ENCODE measurements around the gene SMARCA5. TPM values are rescaled to one million over a fixed set of nuclear protein-coding genes. Genes with fewer than 3 reads are reported as not detected.

Gene SMARCA5
- total and polyA plus RNA-seq, 4 donors, result 6.8 to 34.7 (median 12.6) TPM

DNA sequence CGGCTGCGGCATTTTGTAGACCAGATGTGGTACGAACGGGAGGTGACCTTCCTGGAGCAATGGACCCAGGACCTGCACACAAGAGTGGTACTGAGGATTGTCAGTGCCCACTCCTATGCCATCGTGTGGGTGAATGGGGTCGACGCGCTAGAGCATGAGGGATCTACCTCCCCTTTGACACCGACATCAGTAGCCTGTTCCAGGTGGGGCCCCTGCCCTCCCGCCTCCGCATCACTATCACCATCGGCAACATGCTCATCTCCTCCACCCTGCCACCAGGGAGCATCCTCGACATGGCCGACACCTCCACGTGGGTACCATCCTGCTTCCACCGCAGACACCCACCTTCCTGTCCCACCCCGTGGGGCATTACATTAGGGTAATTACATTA is 46.2 kb downstream of the SMARCA5 start:
- peaks cover 0 to 10% (median 3%) of the 10 kb centered on the region in 4 donors for H3K4me1 ChIP-seq (ENCODE audit: control insufficient read depth in 4 of 4, insufficient read depth in 4 of 4, low read length in 3 of 4)
- WGBS, result 57% methylated on average over 17 of the region's 17 CpGs

DNA sequence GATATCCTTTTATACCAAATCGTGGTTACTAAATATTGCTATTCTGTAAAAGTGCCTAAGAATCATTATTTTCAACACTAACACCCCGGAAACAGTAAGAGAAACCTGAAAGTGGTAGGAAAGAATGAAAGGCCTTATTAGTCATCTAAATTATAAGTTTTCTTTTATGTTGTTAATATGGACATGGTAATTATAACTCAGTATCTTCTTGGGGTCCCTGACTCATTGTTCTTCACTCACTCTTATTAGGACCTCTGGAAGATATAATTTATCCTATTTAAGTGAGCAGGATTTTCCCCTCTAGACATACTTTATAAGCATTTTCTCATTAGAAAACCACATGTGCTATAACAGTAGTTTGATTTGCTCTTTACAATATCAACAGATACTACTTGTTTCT is 51.0 kb downstream of the SMARCA5 start:
- Histone ChIP-seq H3K27ac (ENCODE audit: low read depth in 1 of 2, low read length in 2 of 2) (no peak overlapping the region), H3K36me3 (ENCODE audit: control insufficient read depth in 4 of 4, insufficient read depth in 3 of 4, low read depth in 1 of 4, low read length in 3 of 4) (no peaks in the 10 kb centered on the region), H3K27me3 (ENCODE audit: control insufficient read depth in 4 of 4, insufficient read depth in 4 of 4, low read length in 3 of 4) (no peaks in the 10 kb centered on the region), H3K4me3 (ENCODE audit: low read depth in 1 of 3, low read length in 3 of 3) (no peak overlapping the region), H3K9me3 (ENCODE audit: control insufficient read depth in 4 of 4, low read length in 3 of 4) (no peaks in the 10 kb centered on the region), H3K4me1 (ENCODE audit: control insufficient read depth in 4 of 4, insufficient read depth in 4 of 4, low read length in 3 of 4) (peaks cover 0 to 4% (median under 1%) of the 10 kb centered on the region in 4 donors), H3K9ac (ENCODE audit: low read depth in 1 of 2, low read length in 2 of 2) (no peak overlapping the region)
- TF ChIP-seq, protein P1, sequence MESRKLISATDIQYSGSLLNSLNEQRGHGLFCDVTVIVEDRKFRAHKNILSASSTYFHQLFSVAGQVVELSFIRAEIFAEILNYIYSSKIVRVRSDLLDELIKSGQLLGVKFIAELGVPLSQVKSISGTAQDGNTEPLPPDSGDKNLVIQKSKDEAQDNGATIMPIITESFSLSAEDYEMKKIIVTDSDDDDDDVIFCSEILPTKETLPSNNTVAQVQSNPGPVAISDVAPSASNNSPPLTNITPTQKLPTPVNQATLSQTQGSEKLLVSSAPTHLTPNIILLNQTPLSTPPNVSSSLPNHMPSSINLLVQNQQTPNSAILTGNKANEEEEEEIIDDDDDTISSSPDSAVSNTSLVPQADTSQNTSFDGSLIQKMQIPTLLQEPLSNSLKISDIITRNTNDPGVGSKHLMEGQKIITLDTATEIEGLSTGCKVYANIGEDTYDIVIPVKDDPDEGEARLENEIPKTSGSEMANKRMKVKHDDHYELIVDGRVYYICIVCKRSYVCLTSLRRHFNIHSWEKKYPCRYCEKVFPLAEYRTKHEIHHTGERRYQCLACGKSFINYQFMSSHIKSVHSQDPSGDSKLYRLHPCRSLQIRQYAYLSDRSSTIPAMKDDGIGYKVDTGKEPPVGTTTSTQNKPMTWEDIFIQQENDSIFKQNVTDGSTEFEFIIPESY (IDR thresholded peaks at IDR 0.05), result no peak
- TF ChIP-seq FOXA1 (IDR thresholded peaks at IDR 0.05), result no peak
- TF ChIP-seq, protein P2, sequence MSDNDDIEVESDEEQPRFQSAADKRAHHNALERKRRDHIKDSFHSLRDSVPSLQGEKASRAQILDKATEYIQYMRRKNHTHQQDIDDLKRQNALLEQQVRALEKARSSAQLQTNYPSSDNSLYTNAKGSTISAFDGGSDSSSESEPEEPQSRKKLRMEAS (IDR thresholded peaks at IDR 0.05), result no peak
- no peak for TF ChIP-seq NR2F2 (IDR thresholded peaks at IDR 0.05)
- TF ChIP-seq JUND (IDR thresholded peaks at IDR 0.05), result no peak
- DNase-seq (ENCODE audit: low spot score), result no peak
- 87% methylated on average over 2 of the region's 2 CpGs for WGBS

More for the DNA sequence above, 46.2 kb downstream of the SMARCA5 start:
- DNase-seq (ENCODE audit: low spot score), result no peak
- peak overlapping the region in 1 of 2 donors; percentile 55 for H3K27ac ChIP-seq (ENCODE audit: low read depth in 1 of 2, low read length in 2 of 2)
- no peaks in the 10 kb centered on the region for H3K9me3 ChIP-seq (ENCODE audit: control insufficient read depth in 4 of 4, low read length in 3 of 4)
- peak overlapping the region; percentile 61 to 74 (median 68) for H3K4me3 ChIP-seq (ENCODE audit: low read depth in 1 of 3, low read length in 3 of 3)
- H3K36me3 ChIP-seq (ENCODE audit: control insufficient read depth in 4 of 4, insufficient read depth in 3 of 4, low read depth in 1 of 4, low read length in 3 of 4), result peaks cover 0 to 3% (median 2%) of the 10 kb centered on the region in 4 donors
- H3K27me3 ChIP-seq (ENCODE audit: control insufficient read depth in 4 of 4, insufficient read depth in 4 of 4, low read length in 3 of 4), result no peaks in the 10 kb centered on the region
- peak overlapping the region in 1 of 2 donors; percentile 42 for H3K9ac ChIP-seq (ENCODE audit: low read depth in 1 of 2, low read length in 2 of 2)
- TF ChIP-seq HNF4A (conservative IDR thresholded peaks at IDR 0.05), result no peak
- TF ChIP-seq SP1 (IDR thresholded peaks at IDR 0.05), result no peak
- TF ChIP-seq EGR1 (IDR thresholded peaks at IDR 0.05; ENCODE audit: low read depth in 2 of 2), result no peak
- TF ChIP-seq NR2F2 (IDR thresholded peaks at IDR 0.05), result no peak
- no peak for TF ChIP-seq HNF4G (IDR thresholded peaks at IDR 0.05)
- no peak for TF ChIP-seq FOXA2 (IDR thresholded peaks at IDR 0.05)
- no peak for TF ChIP-seq TAF1 (conservative IDR thresholded peaks at IDR 0.05)
- TF ChIP-seq RAD21 (IDR thresholded peaks at IDR 0.05), result no peak
- TF ChIP-seq, protein P2 (IDR thresholded peaks at IDR 0.05), result no peak
- TF ChIP-seq RXRA (IDR thresholded peaks at IDR 0.05), result no peak
- TF ChIP-seq GABPA (IDR thresholded peaks at IDR 0.05 in 1 of 2, conservative IDR thresholded peaks at IDR 0.05 in 1 of 2), result no peak

DNA sequence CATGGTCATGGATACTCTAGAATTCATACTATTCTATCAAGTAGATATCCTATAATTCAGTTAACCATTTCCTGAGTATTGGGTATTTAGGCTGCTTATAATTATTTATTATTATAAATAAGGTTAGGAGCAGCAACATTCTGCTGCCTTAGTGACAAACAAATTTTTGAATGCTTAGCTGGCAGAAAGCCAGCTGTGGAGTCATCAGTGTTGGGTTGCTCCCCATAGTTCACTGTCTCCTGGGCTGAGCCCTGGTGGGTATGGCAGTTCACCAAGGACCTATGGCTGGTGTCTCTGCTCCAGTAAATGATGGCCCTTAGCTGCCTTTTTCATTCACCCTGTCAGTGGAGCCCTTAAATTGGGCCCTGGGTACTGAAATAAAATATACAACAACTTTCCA is 61.8 kb downstream of the SMARCA5 start:
- Histone ChIP-seq H3K27me3 (ENCODE audit: control insufficient read depth in 4 of 4, insufficient read depth in 4 of 4, low read length in 3 of 4) (no peaks in the 10 kb centered on the region), H3K27ac (ENCODE audit: low read depth in 1 of 2, low read length in 2 of 2) (no peak overlapping the region), H3K36me3 (ENCODE audit: control insufficient read depth in 4 of 4, insufficient read depth in 3 of 4, low read depth in 1 of 4, low read length in 3 of 4) (no peaks in the 10 kb centered on the region), H3K4me1 (ENCODE audit: control insufficient read depth in 4 of 4, insufficient read depth in 4 of 4, low read length in 3 of 4) (no peaks in the 10 kb centered on the region), H3K9me3 (ENCODE audit: control insufficient read depth in 4 of 4, low read length in 3 of 4) (no peaks in the 10 kb centered on the region), H3K4me3 (ENCODE audit: low read depth in 1 of 3, low read length in 3 of 3) (no peak overlapping the region), H3K9ac (ENCODE audit: low read depth in 1 of 2, low read length in 2 of 2) (no peak overlapping the region)
- TF ChIP-seq GABPA (IDR thresholded peaks at IDR 0.05 in 1 of 2, conservative IDR thresholded peaks at IDR 0.05 in 1 of 2), result no peak
- TF ChIP-seq, protein P3, sequence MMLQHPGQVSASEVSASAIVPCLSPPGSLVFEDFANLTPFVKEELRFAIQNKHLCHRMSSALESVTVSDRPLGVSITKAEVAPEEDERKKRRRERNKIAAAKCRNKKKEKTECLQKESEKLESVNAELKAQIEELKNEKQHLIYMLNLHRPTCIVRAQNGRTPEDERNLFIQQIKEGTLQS (IDR thresholded peaks at IDR 0.05), result no peak
- no peak for DNase-seq (ENCODE audit: low spot score)

All from liver (tissue), 9 donors.